ENCODE data around the gene TSR3. TPM values are rescaled to one million over a fixed set of nuclear protein-coding genes. Genes with fewer than 3 reads are reported as not detected.

TSR3 gene
- total and polyA plus RNA-seq, 2 of the 13 experiments (the other 11 are each of a cell fraction or from before 2014, with no cell fraction given), result 24.2 to 51.0 TPM

DNA sequence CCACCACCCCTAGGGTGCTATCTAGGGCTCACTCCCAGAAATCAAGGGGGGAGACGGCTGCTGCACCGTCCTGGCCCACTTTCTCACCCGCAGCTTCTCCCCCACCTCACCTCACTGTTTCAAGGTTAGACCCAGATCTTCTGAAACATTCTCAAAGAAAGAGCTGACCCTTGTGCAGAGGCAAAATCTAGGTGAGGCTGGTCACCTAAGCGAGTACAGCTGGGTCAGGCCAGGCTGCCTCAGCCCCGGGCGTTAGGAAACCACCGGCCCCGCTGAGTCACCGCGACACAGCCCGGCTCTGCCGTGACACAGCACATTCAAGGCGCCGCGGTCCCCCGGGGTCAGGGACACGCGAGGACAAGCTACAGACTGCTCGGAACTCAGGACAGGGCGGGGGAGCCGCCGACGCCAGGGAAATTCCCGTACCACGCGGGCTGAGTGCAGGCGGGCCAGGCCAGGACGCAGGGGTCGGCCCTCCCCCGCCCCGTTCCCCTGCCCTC is 27.2 kb upstream of the TSR3 start (continued):
- TF ChIP-seq GABPB1 (CRISPR knock-in tag; IDR thresholded peaks at IDR 0.05) (peak; percentile 61; the same call in 1 of the 2 replicates), ZNF10 (CRISPR knock-in tag; IDR thresholded peaks at IDR 0.05; ENCODE audit: borderline replicate concordance, low read depth) (no peak), FOXJ3 (CRISPR knock-in tag; IDR thresholded peaks at IDR 0.05; ENCODE audit: borderline replicate concordance) (no peak), RFX5 (IDR thresholded peaks at IDR 0.05; ENCODE audit: low read depth, low read length) (0 out of 2 replicates have a peak, but pooled peaks have one; percentile 11), SAP130 (CRISPR knock-in tag; IDR thresholded peaks at IDR 0.05; ENCODE audit: low read depth) (peak; percentile 94), ZBTB7B (CRISPR knock-in tag; IDR thresholded peaks at IDR 0.05) (no peak), ZNF709 (CRISPR knock-in tag; IDR thresholded peaks at IDR 0.05) (no peak), MXI1 (IDR thresholded peaks at IDR 0.05; ENCODE audit: borderline replicate concordance, low read depth, low read length) (peak; percentile 84; the same call in 1 of the 3 replicates), NR2F1 (CRISPR knock-in tag; IDR thresholded peaks at IDR 0.05) (peak in 1 of 2 experiments; percentile 65; a peak in 1 of 4 replicates), CEBPB (IDR thresholded peaks at IDR 0.05; ENCODE audit: borderline replicate concordance, low read depth, low read length) (peak; percentile 61; the same call in 1 of the 2 replicates), AKAP8 (CRISPR knock-in tag; IDR thresholded peaks at IDR 0.05) (no peak), HNF4G (IDR thresholded peaks at IDR 0.05; ENCODE audit: borderline replicate concordance, low read depth, low read length) (no peak), HNF4G (CRISPR knock-in tag; IDR thresholded peaks at IDR 0.05; ENCODE audit: borderline replicate concordance, low read depth) (no peak), PRMT3 (CRISPR knock-in tag; IDR thresholded peaks at IDR 0.05; ENCODE audit: borderline replicate concordance, low read depth) (0 out of 2 replicates have a peak, but pooled peaks have one; percentile 52), ZNF234 (CRISPR knock-in tag; conservative IDR thresholded peaks at IDR 0.05) (no peak), ZNF570 (CRISPR knock-in tag; IDR thresholded peaks at IDR 0.05; ENCODE audit: borderline replicate concordance) (no peak), ZNF773 (CRISPR knock-in tag; IDR thresholded peaks at IDR 0.05; ENCODE audit: borderline replicate concordance) (0 out of 2 replicates have a peak, but pooled peaks have one; percentile 49), KAT8 (CRISPR knock-in tag; IDR thresholded peaks at IDR 0.05) (no peak), ZNF644 (CRISPR knock-in tag; IDR thresholded peaks at IDR 0.05; ENCODE audit: low read depth) (no peak), GTF2F1 (IDR thresholded peaks at IDR 0.05; ENCODE audit: low read length) (no peak)
- TF ChIP-seq, protein P1, sequence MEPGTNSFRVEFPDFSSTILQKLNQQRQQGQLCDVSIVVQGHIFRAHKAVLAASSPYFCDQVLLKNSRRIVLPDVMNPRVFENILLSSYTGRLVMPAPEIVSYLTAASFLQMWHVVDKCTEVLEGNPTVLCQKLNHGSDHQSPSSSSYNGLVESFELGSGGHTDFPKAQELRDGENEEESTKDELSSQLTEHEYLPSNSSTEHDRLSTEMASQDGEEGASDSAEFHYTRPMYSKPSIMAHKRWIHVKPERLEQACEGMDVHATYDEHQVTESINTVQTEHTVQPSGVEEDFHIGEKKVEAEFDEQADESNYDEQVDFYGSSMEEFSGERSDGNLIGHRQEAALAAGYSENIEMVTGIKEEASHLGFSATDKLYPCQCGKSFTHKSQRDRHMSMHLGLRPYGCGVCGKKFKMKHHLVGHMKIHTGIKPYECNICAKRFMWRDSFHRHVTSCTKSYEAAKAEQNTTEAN (CRISPR knock-in tag; conservative IDR thresholded peaks at IDR 0.05), result no peak
- TF ChIP-seq, protein P2, sequence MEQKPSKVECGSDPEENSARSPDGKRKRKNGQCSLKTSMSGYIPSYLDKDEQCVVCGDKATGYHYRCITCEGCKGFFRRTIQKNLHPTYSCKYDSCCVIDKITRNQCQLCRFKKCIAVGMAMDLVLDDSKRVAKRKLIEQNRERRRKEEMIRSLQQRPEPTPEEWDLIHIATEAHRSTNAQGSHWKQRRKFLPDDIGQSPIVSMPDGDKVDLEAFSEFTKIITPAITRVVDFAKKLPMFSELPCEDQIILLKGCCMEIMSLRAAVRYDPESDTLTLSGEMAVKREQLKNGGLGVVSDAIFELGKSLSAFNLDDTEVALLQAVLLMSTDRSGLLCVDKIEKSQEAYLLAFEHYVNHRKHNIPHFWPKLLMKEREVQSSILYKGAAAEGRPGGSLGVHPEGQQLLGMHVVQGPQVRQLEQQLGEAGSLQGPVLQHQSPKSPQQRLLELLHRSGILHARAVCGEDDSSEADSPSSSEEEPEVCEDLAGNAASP (CRISPR knock-in tag; IDR thresholded peaks at IDR 0.05; ENCODE audit: borderline replicate concordance), result peak; percentile 94; the same call in 1 of the 2 replicates
- TF ChIP-seq, protein P3, sequence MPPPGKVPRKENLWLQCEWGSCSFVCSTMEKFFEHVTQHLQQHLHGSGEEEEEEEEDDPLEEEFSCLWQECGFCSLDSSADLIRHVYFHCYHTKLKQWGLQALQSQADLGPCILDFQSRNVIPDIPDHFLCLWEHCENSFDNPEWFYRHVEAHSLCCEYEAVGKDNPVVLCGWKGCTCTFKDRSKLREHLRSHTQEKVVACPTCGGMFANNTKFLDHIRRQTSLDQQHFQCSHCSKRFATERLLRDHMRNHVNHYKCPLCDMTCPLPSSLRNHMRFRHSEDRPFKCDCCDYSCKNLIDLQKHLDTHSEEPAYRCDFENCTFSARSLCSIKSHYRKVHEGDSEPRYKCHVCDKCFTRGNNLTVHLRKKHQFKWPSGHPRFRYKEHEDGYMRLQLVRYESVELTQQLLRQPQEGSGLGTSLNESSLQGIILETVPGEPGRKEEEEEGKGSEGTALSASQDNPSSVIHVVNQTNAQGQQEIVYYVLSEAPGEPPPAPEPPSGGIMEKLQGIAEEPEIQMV (CRISPR knock-in tag; IDR thresholded peaks at IDR 0.05; ENCODE audit: low read depth), result no peak
- TF ChIP-seq, protein P4, sequence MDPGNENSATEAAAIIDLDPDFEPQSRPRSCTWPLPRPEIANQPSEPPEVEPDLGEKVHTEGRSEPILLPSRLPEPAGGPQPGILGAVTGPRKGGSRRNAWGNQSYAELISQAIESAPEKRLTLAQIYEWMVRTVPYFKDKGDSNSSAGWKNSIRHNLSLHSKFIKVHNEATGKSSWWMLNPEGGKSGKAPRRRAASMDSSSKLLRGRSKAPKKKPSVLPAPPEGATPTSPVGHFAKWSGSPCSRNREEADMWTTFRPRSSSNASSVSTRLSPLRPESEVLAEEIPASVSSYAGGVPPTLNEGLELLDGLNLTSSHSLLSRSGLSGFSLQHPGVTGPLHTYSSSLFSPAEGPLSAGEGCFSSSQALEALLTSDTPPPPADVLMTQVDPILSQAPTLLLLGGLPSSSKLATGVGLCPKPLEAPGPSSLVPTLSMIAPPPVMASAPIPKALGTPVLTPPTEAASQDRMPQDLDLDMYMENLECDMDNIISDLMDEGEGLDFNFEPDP (CRISPR knock-in tag; conservative IDR thresholded peaks at IDR 0.05), result no peak
- TF ChIP-seq, protein P5, sequence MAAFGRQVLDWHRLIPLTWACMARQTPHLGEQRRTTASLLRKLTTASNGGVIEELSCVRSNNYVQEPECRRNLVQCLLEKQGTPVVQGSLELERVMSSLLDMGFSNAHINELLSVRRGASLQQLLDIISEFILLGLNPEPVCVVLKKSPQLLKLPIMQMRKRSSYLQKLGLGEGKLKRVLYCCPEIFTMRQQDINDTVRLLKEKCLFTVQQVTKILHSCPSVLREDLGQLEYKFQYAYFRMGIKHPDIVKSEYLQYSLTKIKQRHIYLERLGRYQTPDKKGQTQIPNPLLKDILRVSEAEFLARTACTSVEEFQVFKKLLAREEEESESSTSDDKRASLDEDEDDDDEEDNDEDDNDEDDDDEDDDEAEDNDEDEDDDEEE (CRISPR knock-in tag; IDR thresholded peaks at IDR 0.05), result no peak
